NCI-H2107 (cell line): ENCODE results near the gene MSH5.
"Not testable (repeated sequence)": the region's sequence is repeated elsewhere in the genome, so short reads cannot be mapped to it uniquely, and the experiment has no call there.

ENCODE experiments used
- DNase-seq: peaks from one replicate; lab custom pipeline; 2025; lab: John Stamatoyannopoulos, UW

MSH5 gene

DNA sequence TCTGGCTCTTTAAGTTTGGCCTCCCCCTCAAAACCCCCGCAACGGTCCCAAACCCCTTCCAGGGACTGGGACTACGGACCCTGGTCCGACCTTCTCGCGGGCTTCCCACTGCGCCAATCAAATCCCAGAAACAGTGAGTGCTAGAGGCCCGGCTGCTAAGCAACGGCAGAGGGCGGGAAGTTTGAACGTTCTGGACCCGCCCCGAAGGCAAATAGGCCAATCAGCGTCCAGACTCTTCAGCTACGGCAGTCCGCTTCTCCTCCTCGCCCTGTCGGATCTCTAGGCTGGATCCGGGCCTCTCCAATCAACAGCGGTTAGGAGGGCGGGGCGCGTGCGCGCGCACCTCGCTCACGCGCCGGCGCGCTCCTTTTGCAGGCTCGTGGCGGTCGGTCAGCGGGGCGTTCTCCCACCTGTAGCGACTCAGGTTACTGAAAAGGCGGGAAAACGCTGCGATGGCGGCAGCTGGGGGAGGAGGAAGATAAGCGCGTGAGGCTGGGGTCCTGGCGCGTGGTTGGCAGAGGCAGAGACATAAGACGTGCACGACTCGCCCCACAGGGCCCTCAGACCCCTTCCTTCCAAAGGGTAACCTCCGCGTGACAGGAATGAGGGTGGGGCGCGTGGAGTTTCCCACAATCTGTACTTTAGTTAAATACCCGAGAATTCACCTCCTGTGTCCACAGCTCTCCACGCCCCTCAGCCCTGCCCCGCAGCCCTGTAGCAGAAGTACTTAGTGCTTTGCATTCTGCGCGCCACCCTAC lies at the start of gene MSH5:
Gene MSH5, plus strand, starts transcription at position 367 of the 758 bp plus-strand sequence. CDS start 462 bp downstream, outside the sequence.
- DNase-seq, result no peak

DNA sequence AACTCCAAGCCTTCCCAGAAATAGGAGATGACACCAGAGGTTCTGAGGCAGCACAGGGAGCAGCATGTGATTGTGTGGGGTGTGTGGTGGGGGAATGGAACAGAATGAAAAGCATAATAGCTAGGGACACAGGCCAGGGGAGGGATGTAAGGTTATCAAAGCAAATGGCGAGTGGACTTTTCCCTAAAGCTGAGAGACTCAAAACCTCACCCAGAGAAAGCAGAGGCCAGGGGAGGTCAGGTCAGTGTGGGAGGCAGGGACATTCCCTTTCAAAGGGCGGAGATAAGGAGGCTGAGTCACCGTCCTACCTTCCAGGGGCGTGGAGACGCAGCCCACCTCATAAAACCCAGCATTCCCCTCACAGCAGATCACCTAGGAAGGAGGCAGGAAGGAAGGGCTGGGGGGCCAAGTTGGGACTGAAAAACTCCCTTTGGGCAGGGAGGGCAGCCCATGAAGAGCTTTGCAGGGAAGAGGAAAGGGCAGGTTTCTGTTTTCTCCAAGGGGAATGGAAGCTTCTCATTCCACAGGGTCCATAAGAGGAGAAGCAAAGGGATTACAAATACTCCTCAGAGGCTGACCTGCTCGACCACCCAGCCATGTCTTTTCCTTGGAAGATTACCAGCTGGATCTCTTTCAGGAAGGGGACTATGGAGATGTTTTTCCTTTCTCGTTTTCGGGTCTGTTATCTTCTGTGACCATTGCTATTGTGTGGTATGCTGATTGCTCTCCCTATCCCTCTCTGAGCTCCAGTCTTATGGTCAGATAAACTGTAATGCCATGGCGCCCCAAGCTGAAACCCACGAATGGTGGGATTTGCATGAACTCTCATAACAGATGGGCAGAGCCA lies 49.4 kb upstream of the MSH5 start:
- no peak for DNase-seq

DNA sequence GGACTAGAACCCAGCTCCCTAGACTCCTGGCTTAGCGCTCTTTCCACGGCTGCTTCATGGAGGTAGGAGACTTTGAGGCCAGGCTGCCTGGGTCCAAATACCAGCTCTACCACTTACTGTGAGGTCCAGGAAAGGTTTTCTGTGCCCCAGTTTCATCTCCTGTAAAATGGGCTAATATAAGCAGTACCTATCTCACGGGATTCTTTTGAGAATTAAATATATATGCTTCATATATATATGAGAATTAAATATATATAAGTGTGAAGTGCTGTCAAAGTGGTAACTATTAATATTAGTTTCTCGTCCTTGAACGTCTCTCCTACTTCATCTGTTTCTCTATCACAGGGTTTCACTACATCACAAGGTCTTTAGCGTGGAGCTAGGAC lies 48.7 kb upstream of the MSH5 start:
- DNase-seq, result no peak

DNA sequence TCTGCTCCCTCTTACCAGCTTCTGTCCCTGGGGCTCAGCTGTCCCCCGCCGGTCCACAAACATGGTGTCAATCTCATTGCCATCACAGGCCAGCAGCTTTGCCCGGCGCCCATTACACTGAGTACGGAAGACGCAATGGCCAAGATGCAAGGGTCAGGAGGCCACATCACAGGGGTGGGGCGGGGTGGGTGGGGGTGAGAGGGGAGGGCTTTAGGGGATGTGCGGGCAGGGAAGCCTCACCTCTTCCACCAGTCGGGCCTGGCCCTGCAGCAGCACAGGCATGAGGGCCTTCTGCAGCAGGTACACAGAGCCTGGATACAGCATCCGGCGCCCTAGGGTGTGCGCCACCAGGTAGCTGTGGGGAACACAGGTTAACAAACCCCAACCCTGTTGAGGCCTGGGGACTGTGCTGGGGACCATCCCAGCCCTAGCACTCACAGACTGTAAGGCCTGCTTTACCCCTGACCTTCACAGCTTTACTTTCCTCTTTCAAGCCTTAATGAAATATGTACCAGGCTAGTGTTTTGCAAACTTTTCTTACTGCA lies 48.2 kb upstream of the MSH5 start:
- DNase-seq, result no peak

DNA sequence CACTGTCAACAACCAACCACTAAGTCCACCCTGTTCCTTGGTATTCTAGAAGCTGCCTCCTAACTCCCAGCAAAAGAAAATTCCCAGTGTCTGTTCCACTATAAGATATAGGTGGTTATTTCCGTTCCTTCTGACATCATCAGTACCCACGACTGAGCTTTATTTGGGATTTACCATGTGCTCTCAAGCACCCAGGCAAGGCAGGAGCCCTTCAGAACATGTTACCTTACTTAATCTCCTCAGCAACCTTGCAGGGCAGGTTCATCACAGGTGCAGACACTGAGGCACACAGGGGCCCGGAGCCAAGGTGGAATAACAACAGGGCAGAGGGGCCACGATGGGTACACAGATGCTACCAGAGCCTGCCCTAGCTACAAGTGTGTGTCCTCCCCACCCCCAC lies 47.5 kb upstream of the MSH5 start:
- no peak for DNase-seq

DNA sequence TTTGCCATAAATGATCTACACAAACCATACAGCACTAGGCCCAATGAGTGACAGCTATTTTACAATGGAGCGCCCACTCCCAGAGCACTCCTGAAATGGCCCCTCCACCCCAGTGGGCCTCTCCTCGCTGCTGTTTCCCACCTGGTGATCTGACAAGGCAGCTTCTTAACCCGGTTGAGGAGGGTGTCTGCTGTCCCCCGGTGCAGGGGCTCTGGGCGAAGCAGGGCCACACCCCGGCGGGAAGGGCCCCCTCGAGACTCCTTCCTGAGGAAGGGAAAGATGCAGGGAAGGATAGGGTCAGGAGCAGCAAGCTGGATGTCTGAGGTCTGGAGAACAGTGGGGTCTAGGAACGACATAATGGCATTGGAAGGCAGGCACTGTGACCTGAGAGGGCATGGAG lies 46.9 kb upstream of the MSH5 start:
- DNase-seq, result no peak

DNA sequence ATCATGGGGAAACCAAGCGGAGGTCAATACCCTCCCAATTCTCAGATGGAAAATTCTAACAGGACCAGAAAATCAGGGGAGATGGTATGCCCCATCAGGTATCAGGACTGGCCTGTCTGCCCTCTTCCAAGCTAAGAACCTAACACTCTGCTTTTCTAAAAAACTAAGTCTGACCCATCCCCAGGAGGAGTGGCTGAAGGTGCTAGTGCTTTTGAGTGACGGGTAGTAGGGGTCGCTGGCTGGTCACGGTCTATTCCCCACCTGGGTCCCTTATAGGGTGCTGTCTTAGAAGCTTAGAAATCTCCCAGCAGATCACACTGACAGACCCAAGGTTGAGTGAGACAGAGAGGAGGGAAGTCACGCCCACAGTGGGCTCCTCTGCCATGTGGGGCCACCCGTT lies 46.3 kb upstream of the MSH5 start:
- DNase-seq, result no peak

DNA sequence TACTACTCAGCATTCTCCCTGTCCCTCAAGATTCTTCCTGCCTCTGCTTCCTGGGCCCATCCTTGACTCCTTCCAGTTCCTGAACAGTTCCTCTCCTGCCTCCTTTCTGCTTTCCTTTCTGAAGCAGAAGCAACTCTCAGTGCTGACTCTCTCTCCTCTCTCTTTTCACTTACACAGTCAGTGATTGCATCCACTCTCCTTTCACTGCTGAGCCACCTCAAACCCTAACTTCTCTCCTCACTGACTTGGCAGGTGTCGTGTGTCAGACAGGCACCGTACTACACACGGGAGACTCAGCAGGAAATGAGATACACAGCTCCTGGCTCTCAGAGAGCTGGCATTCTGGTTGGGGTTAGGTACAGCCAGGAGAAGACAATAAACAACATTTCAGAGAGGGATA lies 42.2 kb upstream of the MSH5 start:
- DNase-seq, result no peak

DNA sequence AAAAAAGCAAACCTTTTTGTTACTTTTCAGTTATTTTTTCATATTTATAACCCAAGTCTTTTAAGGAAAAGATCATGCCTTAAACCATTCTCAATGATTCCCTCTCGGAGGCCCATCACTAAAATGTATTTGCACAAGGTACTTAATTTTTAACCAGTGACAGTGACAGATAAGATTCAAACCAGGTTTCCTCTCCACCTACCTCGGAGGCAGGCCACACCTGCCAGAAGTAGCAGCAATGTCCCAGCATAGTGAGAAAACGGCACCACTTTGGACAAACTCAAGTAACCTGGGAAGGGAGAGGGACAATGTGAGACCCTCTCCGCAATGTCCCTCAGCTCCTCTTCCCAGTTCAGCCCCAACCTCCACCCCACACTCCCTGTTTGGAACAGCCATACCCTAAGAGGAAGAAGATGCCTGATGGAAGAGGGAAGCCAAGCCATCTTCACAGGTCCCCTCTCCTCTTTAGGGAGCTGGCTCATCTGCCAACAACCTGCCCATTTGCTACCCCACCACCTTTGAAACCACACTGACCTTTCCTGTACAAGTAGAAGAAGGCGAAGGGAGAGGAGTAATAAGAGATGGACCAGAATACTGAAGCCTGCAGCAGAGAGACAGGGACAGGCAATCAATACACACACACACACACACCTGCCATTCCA lies 38.9 kb upstream of the MSH5 start:
- no peak for DNase-seq

DNA sequence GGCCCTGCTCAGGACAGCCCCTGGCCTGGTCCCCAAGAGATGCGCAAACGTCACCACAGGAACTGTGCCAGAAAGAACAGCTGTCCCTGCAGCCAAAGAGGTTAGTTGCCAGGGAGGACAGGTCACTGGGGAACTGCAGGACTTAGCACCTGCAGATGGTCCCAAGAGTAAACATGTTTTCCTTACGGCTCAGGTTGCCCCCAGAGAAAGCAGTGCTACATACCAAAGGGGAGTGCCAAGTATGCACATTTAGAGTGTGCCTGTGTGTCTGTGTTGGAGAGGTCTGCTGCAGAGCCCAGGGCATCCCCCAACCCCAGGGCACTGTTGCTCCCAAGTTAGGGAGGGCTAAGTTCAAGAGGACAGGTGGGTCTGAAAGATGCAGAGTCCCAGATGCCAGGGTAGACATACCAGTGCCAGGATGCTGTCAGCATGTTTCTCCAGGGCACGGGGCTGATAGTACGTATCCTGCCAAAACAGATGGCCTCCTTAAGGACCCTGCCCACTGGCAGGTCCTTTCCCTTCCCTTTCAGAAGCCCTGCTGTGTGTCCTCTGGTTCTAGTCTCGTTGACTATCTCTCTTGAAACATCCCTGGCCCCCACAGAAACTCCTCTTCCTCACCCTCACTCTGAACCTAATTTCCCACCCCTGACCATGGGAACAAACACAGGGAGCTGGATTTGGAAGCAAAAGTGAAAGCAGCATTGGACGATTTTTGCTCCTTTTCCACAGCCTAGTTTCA lies 38.0 kb upstream of the MSH5 start:
- no peak for DNase-seq

DNA sequence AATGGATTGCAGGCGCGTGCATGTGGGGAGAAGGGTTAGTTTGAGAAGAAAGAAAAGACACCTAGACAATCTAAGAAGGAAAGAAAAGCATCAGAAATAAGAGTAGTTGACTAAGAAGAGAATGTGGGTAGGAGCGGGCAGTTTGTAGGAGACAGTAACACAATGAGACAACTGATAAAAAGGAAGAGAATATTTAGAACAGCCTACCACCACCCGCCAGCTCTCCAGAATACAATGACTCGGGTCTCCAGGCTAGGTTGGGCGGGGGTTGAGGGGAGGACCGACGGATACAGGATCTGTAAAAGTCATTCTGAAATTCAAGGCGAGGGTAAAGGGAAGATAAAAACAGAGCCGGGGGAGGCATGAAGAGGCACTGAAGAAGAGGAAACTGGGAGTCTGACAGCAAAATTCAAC lies 37.4 kb upstream of the MSH5 start:
- no peak for DNase-seq

DNA sequence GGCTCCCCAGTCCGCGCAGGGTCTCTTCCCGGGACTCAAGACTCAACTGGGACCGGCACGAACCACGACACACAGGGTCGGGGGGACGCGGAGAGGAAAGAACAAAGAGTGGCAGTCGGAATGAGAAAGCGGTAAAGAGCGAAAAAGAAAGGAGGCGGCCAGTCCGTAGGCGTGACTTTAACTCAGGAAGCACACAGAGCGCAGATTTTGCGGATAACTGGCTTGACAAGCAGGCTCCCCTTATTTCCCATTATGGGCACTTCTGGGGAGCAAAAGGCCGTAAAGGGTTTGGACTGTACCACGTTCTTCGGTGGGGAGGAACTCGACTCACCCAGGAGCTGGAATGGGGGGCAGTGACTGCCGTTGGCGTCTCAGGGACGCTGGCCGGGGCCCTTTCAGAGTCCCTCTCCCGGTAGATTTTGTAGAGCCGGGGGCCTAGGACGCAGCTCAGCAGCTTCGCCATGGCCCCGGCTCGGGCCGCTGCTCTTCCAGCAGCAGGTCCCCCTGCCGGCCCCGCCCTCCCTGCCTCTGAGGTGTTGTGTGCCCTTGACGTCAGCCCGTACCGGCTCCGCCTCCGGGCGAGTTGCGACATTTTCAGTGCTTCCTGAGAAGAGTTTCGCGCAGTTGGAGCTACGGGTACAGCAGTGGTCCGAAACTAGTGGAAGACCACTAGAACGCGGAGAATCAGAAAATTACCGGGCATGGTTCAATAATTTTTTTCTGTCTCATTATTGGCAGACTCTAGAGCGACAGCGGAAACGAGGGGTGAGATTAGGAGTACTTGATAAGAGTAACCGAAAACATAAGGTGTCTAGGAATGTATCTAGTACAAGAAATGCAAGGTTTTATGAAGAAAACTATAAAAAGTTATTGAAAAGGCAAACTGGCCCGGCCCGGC lies 36.7 kb upstream of the MSH5 start, which contains the start of gene ABHD16A:
Gene ABHD16A, minus strand, starts transcription at position 506 of the 898 bp plus-strand sequence. Its CDS starts 43 bp downstream, at position 463.
- DNase-seq, result peak; percentile 71

DNA sequence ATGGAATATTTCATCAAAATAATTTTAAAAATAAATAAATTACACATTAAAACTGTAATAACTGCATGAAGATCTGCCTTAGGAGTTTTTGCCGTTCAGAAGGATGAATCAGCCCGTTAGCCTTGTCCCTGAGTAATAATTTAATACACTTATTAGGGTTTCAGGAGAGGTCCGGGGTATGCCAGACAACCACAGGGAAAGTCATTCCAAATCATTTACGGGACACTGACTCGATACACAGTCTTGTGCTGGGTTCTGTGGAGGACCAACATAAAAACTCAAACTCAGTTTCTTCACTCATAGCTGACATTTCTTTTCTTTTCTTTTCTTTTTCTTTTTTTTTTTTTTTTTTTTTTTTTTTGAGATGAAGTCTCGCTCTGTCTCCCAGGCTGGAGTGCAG lies 33.9 kb upstream of the MSH5 start:
- no peak for DNase-seq

DNA sequence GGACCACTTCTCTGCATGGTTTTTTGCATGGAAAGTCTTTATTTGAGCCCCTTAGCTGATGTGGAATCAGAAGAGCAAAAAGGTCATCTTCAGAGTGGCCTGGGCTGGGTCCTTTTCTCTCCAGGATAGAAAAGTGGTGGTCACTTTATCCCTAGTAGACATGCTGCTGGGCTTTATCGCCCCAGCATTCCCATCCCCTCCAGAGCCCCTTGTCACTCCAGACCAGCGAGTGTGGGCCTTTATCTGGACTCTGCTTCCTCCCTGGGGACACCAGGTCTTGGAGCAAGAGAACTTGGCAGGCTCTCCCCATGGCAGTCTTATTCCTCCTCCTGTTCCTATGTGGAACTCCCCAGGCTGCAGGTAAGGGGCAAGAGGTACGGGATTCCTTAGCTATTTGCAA lies 33.2 kb upstream of the MSH5 start, which contains the start of gene LY6G6F:
Gene LY6G6F, plus strand, starts transcription at position 268 of the 400 bp plus-strand sequence. Its CDS starts 41 bp downstream, at position 309.
- no peak for DNase-seq

DNA sequence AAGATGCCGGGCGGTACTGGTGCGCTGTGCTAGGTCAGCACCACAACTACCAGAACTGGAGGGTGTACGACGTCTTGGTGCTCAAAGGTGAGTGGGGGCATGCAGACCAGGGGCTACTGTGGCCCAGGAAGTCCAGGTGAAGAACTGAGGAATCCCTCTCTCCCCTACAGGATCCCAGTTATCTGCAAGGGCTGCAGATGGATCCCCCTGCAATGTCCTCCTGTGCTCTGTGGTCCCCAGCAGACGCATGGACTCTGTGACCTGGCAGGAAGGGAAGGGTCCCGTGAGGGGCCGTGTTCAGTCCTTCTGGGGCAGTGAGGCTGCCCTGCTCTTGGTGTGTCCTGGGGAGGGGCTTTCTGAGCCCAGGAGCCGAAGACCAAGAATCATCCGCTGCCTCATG lies 32.1 kb upstream of the MSH5 start:
- DNase-seq, result no peak

DNA sequence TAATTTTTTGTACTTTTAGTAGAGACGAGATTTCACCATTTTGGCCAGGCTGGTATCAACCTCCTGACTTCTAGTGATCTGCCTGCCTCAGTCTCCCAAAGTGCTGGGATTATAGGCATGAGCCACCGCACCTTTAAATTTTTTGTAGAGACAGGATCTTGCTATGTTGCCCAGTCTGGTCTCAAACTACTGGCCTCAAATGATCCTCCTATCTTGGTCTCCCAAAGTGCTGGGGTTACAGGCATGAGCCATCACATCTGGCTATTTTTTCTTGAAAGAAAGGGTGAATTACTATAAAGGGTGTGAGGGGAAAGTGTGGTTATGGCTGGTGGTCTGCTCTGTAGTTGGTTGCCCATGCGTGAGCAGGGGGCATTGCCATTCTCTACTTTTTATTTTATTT lies 31.6 kb upstream of the MSH5 start:
- no peak for DNase-seq

DNA sequence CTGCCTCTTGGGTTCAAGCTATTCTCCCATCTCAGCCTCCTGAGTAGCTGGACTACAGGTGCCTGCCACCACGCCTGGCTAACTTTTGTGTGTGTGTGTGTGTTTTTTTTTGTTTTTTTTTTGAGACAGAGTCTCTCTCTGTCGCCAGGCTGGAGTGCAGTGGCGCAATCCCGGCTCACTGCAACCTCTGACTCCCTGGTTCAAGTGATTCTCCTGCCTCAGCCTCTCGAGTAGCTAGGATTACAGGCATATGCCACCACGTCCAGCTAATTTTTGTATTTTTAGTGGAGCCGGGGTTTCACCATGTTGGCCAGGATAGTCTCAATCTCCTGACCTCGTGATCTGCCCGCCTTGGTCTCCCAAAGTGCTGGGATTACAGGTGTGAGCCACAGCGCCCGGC lies 30.6 kb upstream of the MSH5 start:
- not testable (repeated sequence) for DNase-seq

DNA sequence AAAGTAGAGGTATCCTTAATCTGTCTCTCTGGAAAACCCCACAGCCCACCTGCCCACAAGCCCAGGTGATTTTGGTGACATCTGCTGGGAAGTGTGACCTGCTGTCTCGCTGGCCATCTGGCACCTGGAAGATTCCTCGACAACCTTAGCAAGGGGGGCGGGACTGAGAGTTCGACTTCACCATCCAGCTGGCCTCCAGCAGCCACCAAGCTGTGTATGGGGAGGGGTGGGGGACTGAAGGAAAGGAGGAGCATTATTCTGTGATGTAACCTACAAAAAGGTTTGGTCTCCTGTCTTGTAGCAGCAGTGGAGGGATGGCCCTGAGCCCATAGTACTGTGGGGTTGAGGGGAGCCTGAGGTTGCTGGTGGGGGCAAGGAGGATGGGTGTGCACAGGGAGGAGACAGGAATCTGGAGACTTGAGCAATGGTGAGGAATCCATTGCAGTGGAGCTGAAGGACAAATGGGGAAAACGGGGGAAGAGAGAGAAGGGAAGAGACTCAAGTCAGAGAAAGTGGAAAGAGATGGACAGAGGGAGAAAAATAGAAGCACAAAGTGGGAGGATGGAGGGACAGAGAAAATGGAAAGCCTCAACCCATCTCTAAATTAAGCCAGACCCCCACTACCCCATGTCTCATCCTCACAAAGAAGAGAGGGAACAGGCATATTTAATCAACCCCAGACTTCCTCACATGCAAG lies 29.1 kb upstream of the MSH5 start:
- DNase-seq, result no peak

DNA sequence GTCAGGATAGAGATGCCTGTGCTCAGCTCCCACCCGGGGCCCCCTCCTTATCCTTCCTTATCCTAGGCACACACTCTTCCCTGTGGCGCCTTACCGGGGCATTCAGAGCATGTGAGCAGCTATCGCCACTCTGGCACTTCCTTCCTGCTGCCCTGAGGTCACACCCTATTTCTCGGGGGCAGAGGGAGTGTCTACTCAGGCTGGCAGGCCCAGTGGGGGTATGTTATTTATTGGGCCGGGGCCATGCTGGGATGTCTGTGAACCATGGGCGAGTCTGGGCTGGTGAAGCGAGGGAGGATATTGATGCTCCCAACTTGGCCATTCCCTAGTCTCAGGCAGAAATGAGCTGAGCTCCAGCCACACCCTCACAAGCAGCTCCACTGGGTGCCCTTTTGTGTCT lies 28.6 kb upstream of the MSH5 start:
- no peak for DNase-seq

DNA sequence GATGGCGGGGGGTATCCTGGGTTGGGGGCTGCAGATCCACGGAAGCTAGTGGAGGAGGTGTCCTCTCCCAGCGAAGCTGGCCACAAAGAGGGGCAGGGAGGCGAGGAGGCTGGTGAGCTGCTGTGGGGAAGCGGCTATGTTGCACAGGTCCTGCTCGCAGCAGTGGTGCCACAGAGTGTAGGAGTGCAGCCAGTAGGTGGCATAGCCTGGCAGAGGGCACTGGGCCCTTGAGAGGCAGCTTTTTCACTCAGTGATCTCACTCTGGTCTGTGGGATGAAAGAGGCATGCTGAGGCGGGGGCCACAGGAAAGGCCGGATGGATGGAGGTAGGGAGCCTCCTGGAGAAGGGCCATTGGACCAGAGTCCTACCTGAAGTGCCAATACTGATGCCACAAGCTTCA lies 27.5 kb upstream of the MSH5 start:
- DNase-seq, result no peak
